ENCODE results near the gene NEK11. TPM values are rescaled to one million over a fixed set of nuclear protein-coding genes. Genes with fewer than 3 reads are reported as not detected.

NEK11 gene
- polyA plus RNA-seq, 1 experiment, result 2.6 TPM

DNA sequence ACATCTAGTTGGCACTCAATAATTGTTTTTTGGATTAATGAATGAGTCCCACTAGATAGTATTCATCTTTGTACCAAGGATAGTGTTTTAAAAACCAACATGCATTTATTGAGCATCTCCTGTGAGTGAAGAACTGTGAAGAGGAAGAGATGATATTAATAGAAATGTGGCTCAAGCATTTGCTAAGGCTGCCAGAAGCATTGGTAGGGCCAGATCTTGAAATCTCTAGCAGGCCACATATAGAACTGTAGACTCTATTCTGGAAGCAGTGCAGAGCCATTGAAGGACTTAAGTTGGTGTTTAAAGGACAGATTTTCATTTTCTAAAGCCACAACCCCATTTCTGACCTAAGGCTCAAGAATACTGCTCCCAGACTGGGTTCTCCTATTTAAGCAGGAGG, 99.0 kb downstream of the NEK11 start:
- ChIA-PET CTCF (no interaction called here), POLR2A (interaction anchor here (0.9 kb wide), 1 partner anchor 16 kb away, joined by 3 read pairs; no protein-coding TSS in a partner anchor)
- TF ChIP-seq, protein P1, sequence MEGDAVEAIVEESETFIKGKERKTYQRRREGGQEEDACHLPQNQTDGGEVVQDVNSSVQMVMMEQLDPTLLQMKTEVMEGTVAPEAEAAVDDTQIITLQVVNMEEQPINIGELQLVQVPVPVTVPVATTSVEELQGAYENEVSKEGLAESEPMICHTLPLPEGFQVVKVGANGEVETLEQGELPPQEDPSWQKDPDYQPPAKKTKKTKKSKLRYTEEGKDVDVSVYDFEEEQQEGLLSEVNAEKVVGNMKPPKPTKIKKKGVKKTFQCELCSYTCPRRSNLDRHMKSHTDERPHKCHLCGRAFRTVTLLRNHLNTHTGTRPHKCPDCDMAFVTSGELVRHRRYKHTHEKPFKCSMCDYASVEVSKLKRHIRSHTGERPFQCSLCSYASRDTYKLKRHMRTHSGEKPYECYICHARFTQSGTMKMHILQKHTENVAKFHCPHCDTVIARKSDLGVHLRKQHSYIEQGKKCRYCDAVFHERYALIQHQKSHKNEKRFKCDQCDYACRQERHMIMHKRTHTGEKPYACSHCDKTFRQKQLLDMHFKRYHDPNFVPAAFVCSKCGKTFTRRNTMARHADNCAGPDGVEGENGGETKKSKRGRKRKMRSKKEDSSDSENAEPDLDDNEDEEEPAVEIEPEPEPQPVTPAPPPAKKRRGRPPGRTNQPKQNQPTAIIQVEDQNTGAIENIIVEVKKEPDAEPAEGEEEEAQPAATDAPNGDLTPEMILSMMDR (IDR thresholded peaks at IDR 0.05; ENCODE audit: insufficient read depth, low read depth, low read length), result no peak
- Histone ChIP-seq H3K27me3 (ENCODE audit: control insufficient read depth, insufficient read depth, low read length) (no peaks in the 10 kb centered on the region), H3K36me3 (ENCODE audit: control insufficient read depth, insufficient read depth, low read length) (no peaks in the 10 kb centered on the region), H3K4me3 (ENCODE audit: low read depth, low read length) (no peak overlapping the region)
- no peak for DNase-seq (ENCODE audit: low read depth)

DNA sequence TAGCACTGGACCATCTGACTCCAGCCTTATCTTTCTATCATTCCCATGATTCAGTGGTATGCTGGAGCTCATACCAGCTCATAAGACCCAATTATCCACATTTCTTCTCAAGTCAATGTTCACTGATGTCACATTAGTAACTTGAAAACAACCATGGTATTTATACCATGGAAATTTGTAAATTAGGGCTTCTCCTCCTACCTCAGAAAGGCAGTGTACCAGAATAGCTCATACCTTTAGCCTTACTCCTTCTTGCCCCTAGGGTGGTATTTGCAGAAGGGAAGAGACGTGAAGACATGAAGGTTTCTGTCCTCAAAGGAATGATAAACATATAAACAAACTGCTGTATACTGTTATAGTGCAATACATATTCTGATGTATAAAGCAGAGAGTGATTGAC, 114.2 kb downstream of the NEK11 start:
- DNase-seq (ENCODE audit: low read depth), result no peak
- no peak overlapping the region for H3K4me3 ChIP-seq (ENCODE audit: low read depth, low read length)
- TF ChIP-seq, protein P1 (IDR thresholded peaks at IDR 0.05; ENCODE audit: insufficient read depth, low read depth, low read length), result no peak
- no peaks in the 10 kb centered on the region for H3K27me3 ChIP-seq (ENCODE audit: control insufficient read depth, insufficient read depth, low read length)
- ChIA-PET CTCF (no interaction called here), POLR2A (no interaction called here)
- no peaks in the 10 kb centered on the region for H3K36me3 ChIP-seq (ENCODE audit: control insufficient read depth, insufficient read depth, low read length)

DNA sequence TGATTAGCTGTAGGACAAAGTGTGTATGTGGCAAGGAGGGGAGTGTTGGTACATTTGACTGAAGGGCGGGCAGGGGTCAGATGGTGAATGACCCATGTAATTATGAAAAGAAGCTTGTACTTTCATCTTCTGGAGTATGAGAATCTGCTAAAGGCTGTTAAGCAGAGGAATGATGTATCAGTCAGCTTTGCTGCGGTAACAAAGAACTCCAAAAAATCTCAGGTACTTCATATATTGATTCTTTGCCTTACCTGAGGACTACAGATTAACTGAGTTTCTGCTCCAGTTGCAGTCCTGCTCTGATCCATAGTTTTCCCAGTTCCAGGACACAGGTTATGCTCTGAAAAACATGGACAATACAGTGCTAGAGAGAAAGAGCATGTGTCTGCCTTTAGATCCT, 115.1 kb downstream of the NEK11 start:
- POLR2A ChIA-PET, result no interaction called here
- Histone ChIP-seq H3K36me3 (ENCODE audit: control insufficient read depth, insufficient read depth, low read length) (no peaks in the 10 kb centered on the region), H3K4me3 (ENCODE audit: low read depth, low read length) (no peak overlapping the region), H3K27me3 (ENCODE audit: control insufficient read depth, insufficient read depth, low read length) (no peaks in the 10 kb centered on the region)
- no peak for DNase-seq (ENCODE audit: low read depth)
- CTCF ChIA-PET, result interaction anchor here (1.4 kb wide), 1 partner anchor 111 kb away, joined by 3 read pairs; no protein-coding TSS in a partner anchor
- TF ChIP-seq, protein P1 (IDR thresholded peaks at IDR 0.05; ENCODE audit: insufficient read depth, low read depth, low read length), result no peak

DNA sequence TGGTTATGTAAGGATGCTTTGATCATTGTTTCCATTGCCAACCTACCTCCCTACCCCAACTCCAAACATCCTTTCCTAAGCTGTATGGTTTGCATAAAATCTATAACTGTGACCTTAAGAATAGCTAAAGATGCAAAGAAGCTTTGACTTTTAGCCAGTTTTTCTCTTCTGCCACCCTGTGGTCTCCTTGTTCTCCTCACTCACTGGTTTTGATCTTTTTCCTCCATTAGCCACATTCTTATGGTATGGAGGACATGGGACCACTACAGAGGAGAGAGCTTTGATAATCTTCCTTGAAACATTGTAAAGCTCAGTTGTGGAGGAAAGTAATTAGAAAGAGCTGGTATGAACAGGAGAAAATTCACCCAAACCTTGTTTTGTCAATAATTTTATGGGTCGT, 115.9 kb downstream of the NEK11 start:
- no peak overlapping the region for H3K4me3 ChIP-seq (ENCODE audit: low read depth, low read length)
- H3K36me3 ChIP-seq (ENCODE audit: control insufficient read depth, insufficient read depth, low read length), result no peaks in the 10 kb centered on the region
- TF ChIP-seq, protein P1 (IDR thresholded peaks at IDR 0.05; ENCODE audit: insufficient read depth, low read depth, low read length), result no peak
- ChIA-PET POLR2A (interaction anchor here (0.6 kb wide), 1 partner anchor 627 kb away, joined by 3 read pairs; no protein-coding TSS in a partner anchor), CTCF (interaction anchor here (0.7 to 1.7 kb wide), 3 partner anchors 109 to 574 kb away, joined by 3 to 4 read pairs (median 4); no protein-coding TSS in a partner anchor)
- no peaks in the 10 kb centered on the region for H3K27me3 ChIP-seq (ENCODE audit: control insufficient read depth, insufficient read depth, low read length)
- DNase-seq (ENCODE audit: low read depth), result no peak

DNA sequence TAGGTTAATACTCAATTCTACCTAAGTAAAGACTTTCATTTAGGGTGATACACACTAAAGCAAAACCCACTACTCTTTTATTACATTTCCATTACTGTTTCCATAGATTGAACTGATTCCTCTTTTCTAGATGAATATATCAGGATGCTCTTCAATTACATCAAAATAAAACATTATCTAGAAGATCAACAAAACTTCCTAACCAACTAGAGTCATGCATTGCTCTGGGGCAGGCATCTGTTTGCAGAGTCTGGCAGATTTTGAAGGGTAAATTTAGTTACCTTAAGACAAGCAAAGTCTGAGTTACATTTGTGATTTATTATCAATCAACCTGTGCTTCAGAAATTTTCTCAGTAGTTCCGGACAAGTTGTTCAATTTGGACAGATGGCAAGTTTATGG, 117.1 kb downstream of the NEK11 start:
- Histone ChIP-seq H3K27me3 (ENCODE audit: control insufficient read depth, insufficient read depth, low read length) (no peaks in the 10 kb centered on the region), H3K36me3 (ENCODE audit: control insufficient read depth, insufficient read depth, low read length) (no peaks in the 10 kb centered on the region), H3K4me3 (ENCODE audit: low read depth, low read length) (no peak overlapping the region)
- DNase-seq (ENCODE audit: low read depth), result no peak
- TF ChIP-seq, protein P1 (IDR thresholded peaks at IDR 0.05; ENCODE audit: insufficient read depth, low read depth, low read length), result no peak
- ChIA-PET POLR2A (no interaction called here), CTCF (interaction anchor here (1.7 kb wide), 1 partner anchor 110 kb away, joined by 4 read pairs; no protein-coding TSS in a partner anchor)

Data from BJ (cell line).